ENCODE measurements around the gene BLTP1.

Gene BLTP1

DNA sequence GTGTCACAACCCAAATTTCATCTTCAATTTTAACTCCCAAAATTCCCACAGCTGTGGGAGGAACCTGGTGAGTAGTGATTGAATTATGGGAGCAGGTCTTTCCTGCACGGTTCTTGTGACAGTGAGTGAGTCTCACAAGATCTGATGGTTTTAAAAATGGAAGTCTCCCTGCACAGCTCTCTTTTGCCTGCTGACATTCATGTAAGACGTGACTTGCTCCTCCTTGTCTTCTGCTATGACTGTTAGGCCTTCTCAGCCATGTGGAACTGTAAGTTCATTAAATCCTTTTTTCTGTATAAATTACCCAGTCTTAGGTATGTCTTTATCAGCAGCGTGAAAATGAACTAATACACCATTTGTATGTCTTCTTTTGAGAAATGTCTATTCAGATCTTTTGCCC lies 13.0 kb upstream of the BLTP1 start:
- H3K4me3 ChIP-seq (ENCODE audit: low read depth, low read length): no peak overlapping the region
- TF ChIP-seq MYC (IDR thresholded peaks at IDR 0.05; ENCODE audit: low read depth, low read length) (no peak), MAX (IDR thresholded peaks at IDR 0.05; ENCODE audit: low read depth, low read length) (no peak), POLR2A (IDR thresholded peaks at IDR 0.05; ENCODE audit: extremely low read depth, insufficient read length) (no peak)
- TF ChIP-seq, protein P1, sequence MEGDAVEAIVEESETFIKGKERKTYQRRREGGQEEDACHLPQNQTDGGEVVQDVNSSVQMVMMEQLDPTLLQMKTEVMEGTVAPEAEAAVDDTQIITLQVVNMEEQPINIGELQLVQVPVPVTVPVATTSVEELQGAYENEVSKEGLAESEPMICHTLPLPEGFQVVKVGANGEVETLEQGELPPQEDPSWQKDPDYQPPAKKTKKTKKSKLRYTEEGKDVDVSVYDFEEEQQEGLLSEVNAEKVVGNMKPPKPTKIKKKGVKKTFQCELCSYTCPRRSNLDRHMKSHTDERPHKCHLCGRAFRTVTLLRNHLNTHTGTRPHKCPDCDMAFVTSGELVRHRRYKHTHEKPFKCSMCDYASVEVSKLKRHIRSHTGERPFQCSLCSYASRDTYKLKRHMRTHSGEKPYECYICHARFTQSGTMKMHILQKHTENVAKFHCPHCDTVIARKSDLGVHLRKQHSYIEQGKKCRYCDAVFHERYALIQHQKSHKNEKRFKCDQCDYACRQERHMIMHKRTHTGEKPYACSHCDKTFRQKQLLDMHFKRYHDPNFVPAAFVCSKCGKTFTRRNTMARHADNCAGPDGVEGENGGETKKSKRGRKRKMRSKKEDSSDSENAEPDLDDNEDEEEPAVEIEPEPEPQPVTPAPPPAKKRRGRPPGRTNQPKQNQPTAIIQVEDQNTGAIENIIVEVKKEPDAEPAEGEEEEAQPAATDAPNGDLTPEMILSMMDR (IDR thresholded peaks at IDR 0.05; ENCODE audit: low read depth, low read length): no peak
- no peak for DNase-seq (ENCODE audit: low read depth)

DNA sequence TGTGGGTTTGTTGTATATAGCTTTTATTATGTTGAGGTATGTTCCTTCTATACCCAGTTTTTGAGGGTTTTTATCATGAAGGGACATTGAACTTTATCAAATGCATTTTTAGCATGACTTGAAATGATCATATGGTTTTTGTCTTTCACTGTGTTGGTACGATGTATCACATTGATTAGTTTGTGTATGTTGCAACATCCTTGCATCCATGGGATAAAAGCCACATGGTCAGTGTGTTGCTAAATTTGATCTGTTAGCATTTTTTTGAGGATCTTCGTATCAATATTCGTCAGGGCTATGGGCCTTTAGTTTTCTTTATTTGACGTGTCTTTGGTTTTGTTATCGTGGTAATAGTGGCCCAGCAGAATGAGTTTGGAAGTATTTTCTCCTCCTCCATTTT lies 11.3 kb upstream of the BLTP1 start:
- TF ChIP-seq POLR2A (IDR thresholded peaks at IDR 0.05; ENCODE audit: extremely low read depth, insufficient read length) (no peak), MYC (IDR thresholded peaks at IDR 0.05; ENCODE audit: low read depth, low read length) (no peak), MAX (IDR thresholded peaks at IDR 0.05; ENCODE audit: low read depth, low read length) (no peak)
- TF ChIP-seq, protein P1 (IDR thresholded peaks at IDR 0.05; ENCODE audit: low read depth, low read length): no peak
- H3K4me3 ChIP-seq (ENCODE audit: low read depth, low read length): no peak overlapping the region
- DNase-seq (ENCODE audit: low read depth): no peak

DNA sequence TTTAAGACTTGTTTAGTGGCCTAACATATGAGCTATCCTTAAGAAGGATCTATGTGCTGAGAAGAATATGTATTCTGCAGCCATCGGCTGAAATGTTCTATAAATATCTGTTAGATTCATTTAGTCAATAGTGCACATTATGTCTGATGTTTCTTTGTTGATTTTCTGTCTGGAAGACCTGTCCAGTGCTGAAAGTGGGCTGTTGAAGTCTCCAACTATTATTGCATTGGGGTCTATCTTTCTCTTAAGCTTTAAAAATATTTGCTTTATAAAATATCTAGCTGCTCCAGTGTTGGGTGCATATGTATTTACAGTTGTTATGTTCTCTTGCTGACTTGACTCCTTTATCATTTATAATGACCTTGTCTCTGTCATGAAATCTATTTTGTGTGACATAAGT lies 9.4 kb upstream of the BLTP1 start:
- DNase-seq (ENCODE audit: low read depth): no peak
- no peak overlapping the region for H3K4me3 ChIP-seq (ENCODE audit: low read depth, low read length)
- TF ChIP-seq MYC (IDR thresholded peaks at IDR 0.05; ENCODE audit: low read depth, low read length) (no peak), POLR2A (IDR thresholded peaks at IDR 0.05; ENCODE audit: extremely low read depth, insufficient read length) (no peak), MAX (IDR thresholded peaks at IDR 0.05; ENCODE audit: low read depth, low read length) (no peak)
- TF ChIP-seq, protein P1 (IDR thresholded peaks at IDR 0.05; ENCODE audit: low read depth, low read length): no peak

GRCh38 chr4:122146652-122147051 lies 5.5 kb upstream of the BLTP1 start:
- DNase-seq (ENCODE audit: low read depth): no peak
- no peak overlapping the region for H3K4me3 ChIP-seq (ENCODE audit: low read depth, low read length)
- TF ChIP-seq MAX (IDR thresholded peaks at IDR 0.05; ENCODE audit: low read depth, low read length) (no peak), MYC (IDR thresholded peaks at IDR 0.05; ENCODE audit: low read depth, low read length) (no peak), POLR2A (IDR thresholded peaks at IDR 0.05; ENCODE audit: extremely low read depth, insufficient read length) (no peak)
- TF ChIP-seq, protein P1 (IDR thresholded peaks at IDR 0.05; ENCODE audit: low read depth, low read length): no peak

- H3K4me3 ChIP-seq (ENCODE audit: low read depth, low read length): no peak overlapping the region
- TF ChIP-seq, protein P1 (IDR thresholded peaks at IDR 0.05; ENCODE audit: low read depth, low read length): no peak
- TF ChIP-seq MAX (IDR thresholded peaks at IDR 0.05; ENCODE audit: low read depth, low read length): no peak
- no peak for TF ChIP-seq POLR2A (IDR thresholded peaks at IDR 0.05; ENCODE audit: extremely low read depth, insufficient read length)
- TF ChIP-seq MYC (IDR thresholded peaks at IDR 0.05; ENCODE audit: low read depth, low read length): no peak
- peak; percentile 11 for DNase-seq (ENCODE audit: low read depth)
Observed at GRCh38 chr4:122150931-122151330, 1.2 kb upstream of the BLTP1 start.

Measured in NB4 (cell line).